ENCODE measurements around the gene XBP1. TPM values are rescaled to one million over a fixed set of nuclear protein-coding genes. Genes with fewer than 3 reads are reported as not detected.

The XBP1 gene
- total and polyA plus RNA-seq, 2 of the 13 experiments (the other 11 are each of a cell fraction or from before 2014, with no cell fraction given), result 416 to 427 TPM

- TF ChIP-seq CERS6 (CRISPR knock-in tag; IDR thresholded peaks at IDR 0.05), result no peak
- 0 out of 2 replicates have a peak, but pooled peaks have one; percentile 13 for TF ChIP-seq MAZ (IDR thresholded peaks at IDR 0.05; ENCODE audit: borderline replicate concordance, low read depth, low read length)
- no peak for TF ChIP-seq MAZ (CRISPR knock-in tag; IDR thresholded peaks at IDR 0.05; ENCODE audit: low read depth)
- TF ChIP-seq, protein P1, sequence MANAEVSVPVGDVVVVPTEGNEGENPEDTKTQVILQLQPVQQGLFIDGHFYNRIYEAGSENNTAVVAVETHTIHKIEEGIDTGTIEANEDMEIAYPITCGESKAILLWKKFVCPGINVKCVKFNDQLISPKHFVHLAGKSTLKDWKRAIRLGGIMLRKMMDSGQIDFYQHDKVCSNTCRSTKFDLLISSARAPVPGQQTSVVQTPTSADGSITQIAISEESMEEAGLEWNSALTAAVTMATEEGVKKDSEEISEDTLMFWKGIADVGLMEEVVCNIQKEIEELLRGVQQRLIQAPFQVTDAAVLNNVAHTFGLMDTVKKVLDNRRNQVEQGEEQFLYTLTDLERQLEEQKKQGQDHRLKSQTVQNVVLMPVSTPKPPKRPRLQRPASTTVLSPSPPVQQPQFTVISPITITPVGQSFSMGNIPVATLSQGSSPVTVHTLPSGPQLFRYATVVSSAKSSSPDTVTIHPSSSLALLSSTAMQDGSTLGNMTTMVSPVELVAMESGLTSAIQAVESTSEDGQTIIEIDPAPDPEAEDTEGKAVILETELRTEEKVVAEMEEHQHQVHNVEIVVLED (CRISPR knock-in tag; IDR thresholded peaks at IDR 0.05; ENCODE audit: borderline replicate concordance), result no peak
- TF ChIP-seq SRSF1 (optimal IDR thresholded peaks at IDR 0.05; ENCODE audit: low read depth, low read length), result no peak
- TF ChIP-seq KDM4B (CRISPR knock-in tag; IDR thresholded peaks at IDR 0.05), result no peak
- TF ChIP-seq FOXM1 (CRISPR knock-in tag; IDR thresholded peaks at IDR 0.05), result no peak
- TF ChIP-seq, protein P2, sequence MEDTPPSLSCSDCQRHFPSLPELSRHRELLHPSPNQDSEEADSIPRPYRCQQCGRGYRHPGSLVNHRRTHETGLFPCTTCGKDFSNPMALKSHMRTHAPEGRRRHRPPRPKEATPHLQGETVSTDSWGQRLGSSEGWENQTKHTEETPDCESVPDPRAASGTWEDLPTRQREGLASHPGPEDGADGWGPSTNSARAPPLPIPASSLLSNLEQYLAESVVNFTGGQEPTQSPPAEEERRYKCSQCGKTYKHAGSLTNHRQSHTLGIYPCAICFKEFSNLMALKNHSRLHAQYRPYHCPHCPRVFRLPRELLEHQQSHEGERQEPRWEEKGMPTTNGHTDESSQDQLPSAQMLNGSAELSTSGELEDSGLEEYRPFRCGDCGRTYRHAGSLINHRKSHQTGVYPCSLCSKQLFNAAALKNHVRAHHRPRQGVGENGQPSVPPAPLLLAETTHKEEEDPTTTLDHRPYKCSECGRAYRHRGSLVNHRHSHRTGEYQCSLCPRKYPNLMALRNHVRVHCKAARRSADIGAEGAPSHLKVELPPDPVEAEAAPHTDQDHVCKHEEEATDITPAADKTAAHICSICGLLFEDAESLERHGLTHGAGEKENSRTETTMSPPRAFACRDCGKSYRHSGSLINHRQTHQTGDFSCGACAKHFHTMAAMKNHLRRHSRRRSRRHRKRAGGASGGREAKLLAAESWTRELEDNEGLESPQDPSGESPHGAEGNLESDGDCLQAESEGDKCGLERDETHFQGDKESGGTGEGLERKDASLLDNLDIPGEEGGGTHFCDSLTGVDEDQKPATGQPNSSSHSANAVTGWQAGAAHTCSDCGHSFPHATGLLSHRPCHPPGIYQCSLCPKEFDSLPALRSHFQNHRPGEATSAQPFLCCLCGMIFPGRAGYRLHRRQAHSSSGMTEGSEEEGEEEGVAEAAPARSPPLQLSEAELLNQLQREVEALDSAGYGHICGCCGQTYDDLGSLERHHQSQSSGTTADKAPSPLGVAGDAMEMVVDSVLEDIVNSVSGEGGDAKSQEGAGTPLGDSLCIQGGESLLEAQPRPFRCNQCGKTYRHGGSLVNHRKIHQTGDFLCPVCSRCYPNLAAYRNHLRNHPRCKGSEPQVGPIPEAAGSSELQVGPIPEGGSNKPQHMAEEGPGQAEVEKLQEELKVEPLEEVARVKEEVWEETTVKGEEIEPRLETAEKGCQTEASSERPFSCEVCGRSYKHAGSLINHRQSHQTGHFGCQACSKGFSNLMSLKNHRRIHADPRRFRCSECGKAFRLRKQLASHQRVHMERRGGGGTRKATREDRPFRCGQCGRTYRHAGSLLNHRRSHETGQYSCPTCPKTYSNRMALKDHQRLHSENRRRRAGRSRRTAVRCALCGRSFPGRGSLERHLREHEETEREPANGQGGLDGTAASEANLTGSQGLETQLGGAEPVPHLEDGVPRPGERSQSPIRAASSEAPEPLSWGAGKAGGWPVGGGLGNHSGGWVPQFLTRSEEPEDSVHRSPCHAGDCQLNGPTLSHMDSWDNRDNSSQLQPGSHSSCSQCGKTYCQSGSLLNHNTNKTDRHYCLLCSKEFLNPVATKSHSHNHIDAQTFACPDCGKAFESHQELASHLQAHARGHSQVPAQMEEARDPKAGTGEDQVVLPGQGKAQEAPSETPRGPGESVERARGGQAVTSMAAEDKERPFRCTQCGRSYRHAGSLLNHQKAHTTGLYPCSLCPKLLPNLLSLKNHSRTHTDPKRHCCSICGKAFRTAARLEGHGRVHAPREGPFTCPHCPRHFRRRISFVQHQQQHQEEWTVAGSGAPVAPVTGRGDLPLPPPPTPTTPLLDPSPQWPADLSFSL (CRISPR knock-in tag; IDR thresholded peaks at IDR 0.05), result no peak
- TF ChIP-seq EP300 (IDR thresholded peaks at IDR 0.05; ENCODE audit: low read depth in 2 of 2, low read length in 2 of 2), result peak in 1 of 2 experiments; percentile 80; a peak in 2 of 4 replicates
- TF ChIP-seq EP300 (CRISPR knock-in tag; IDR thresholded peaks at IDR 0.05; ENCODE audit: borderline replicate concordance), result no peak
- no peak for TF ChIP-seq MIXL1 (CRISPR knock-in tag; IDR thresholded peaks at IDR 0.05)
- TF ChIP-seq ZNF225 (CRISPR knock-in tag; IDR thresholded peaks at IDR 0.05), result no peak
- TF ChIP-seq THAP9 (CRISPR knock-in tag; IDR thresholded peaks at IDR 0.05; ENCODE audit: borderline replicate concordance), result no peak
- no peak for TF ChIP-seq SCMH1 (CRISPR knock-in tag; IDR thresholded peaks at IDR 0.05; ENCODE audit: borderline replicate concordance)
- peak; percentile 54; the same call in 1 of the 2 replicates for TF ChIP-seq ZNF292 (CRISPR knock-in tag; IDR thresholded peaks at IDR 0.05; ENCODE audit: borderline replicate concordance, low read depth)
- no peak for TF ChIP-seq SNRNP70 (IDR thresholded peaks at IDR 0.05; ENCODE audit: low read depth, low read length)
These were observed 16.3 kb downstream of the XBP1 start (continued) for GRCh38 chr22:28783786-28784671.

Data from HepG2 (cell line).